ENCODE measurements around the gene LSG1.
"Not testable (repeated sequence)": the region's sequence is repeated elsewhere in the genome, so short reads cannot be mapped to it uniquely, and the experiment has no call there.

- not testable (repeated sequence) for TF ChIP-seq CTCF (IDR thresholded peaks at IDR 0.05); POLR2A (IDR thresholded peaks at IDR 0.05; ENCODE audit: low read depth); POLR2AphosphoS5 (IDR thresholded peaks at IDR 0.05)
These were observed 66.7 kb downstream of the LSG1 start for GRCh38 chr3:194605314-194605713.
